ENCODE measurements around the gene ARRB1. TPM values are rescaled to one million over a fixed set of nuclear protein-coding genes. Genes with fewer than 3 reads are reported as not detected.

ARRB1 gene
- total and polyA plus RNA-seq, 2 of the 13 experiments (the other 11 are each of a cell fraction or from before 2014, with no cell fraction given) = 22.5 to 35.7 TPM

GRCh38 chr11:75349521-75350116 lies 1.8 kb downstream of the ARRB1 start (continued):
- TF ChIP-seq ARID4A (CRISPR knock-in tag; IDR thresholded peaks at IDR 0.05; ENCODE audit: borderline replicate concordance) (peak; percentile 72; the same call in 1 of the 2 replicates), ISL2 (CRISPR knock-in tag; IDR thresholded peaks at IDR 0.05) (0 out of 2 replicates have a peak, but pooled peaks have one; percentile 19), NR2F2 (IDR thresholded peaks at IDR 0.05; ENCODE audit: borderline replicate concordance, low read depth) (peak; percentile 77; the same call in 1 of the 2 replicates), GABPB1 (CRISPR knock-in tag; IDR thresholded peaks at IDR 0.05) (0 out of 2 replicates have a peak, but pooled peaks have one; percentile 15), ZBTB7A (CRISPR knock-in tag; IDR thresholded peaks at IDR 0.05) (peak; percentile 70; the same call in 1 of the 2 replicates), SAP130 (CRISPR knock-in tag; IDR thresholded peaks at IDR 0.05; ENCODE audit: low read depth) (peak; percentile 93), ZNF629 (CRISPR knock-in tag; conservative IDR thresholded peaks at IDR 0.05) (no peak), ZNF800 (CRISPR knock-in tag; IDR thresholded peaks at IDR 0.05) (peak; percentile 72; the same call in 1 of the 2 replicates), NFYB (CRISPR knock-in tag; IDR thresholded peaks at IDR 0.05) (no peak), RORA (CRISPR knock-in tag; IDR thresholded peaks at IDR 0.05) (no peak), FOXK2 (IDR thresholded peaks at IDR 0.05) (no peak), ZSCAN12 (CRISPR knock-in tag; IDR thresholded peaks at IDR 0.05) (no peak), MEIS1 (CRISPR knock-in tag; IDR thresholded peaks at IDR 0.05; ENCODE audit: borderline replicate concordance) (0 out of 2 replicates have a peak, but pooled peaks have one; percentile 70), ZBTB39 (CRISPR knock-in tag; IDR thresholded peaks at IDR 0.05) (0 out of 2 replicates have a peak, but pooled peaks have one; percentile 38), JUN (CRISPR knock-in tag; IDR thresholded peaks at IDR 0.05) (peak; percentile 63), THAP7 (CRISPR knock-in tag; IDR thresholded peaks at IDR 0.05) (no peak), CEBPZ (IDR thresholded peaks at IDR 0.05; ENCODE audit: low read length) (no peak)
